Neural cell (in vitro differentiated cells): Measurements from ENCODE around the gene GNE. TPM values are rescaled to one million over a fixed set of nuclear protein-coding genes. Genes with fewer than 3 reads are reported as not detected.

Experiments used
- H2AFZ ChIP-seq: fragments of 200-600, 300-800 bp; sonication (generic), shearing (Covaris generic); 2 replicates; pipeline ENCODE4 v1.6.0; 2014; ENCODE audit warnings: low read depth, mild to moderate bottlenecking, antibody characterized with exemption, low read length, moderate library complexity
- H3F3A ChIP-seq: fragments of 200-600 bp; shearing (Covaris generic); 2 replicates; pipeline ENCODE4 v1.6.1; 2016; ENCODE audit warnings: mild to moderate bottlenecking, moderate library complexity, mixed read lengths, antibody characterized with exemption, low read length; ENCODE audit not compliant: insufficient read depth, poor library complexity, severe bottlenecking
- H3K27ac ChIP-seq: fragments of 200-600, 300-800 bp; sonication (generic), shearing (Covaris generic); 2 replicates; pipeline ENCODE4 v1.5.1; 2014; ENCODE audit warnings: mild to moderate bottlenecking, low read length, moderate library complexity
- H3K27me3 ChIP-seq: fragments of 300-800, 200-600 bp; sonication (generic), shearing (Covaris generic); 2 replicates; pipeline ENCODE4 v1.6.0; 2014; ENCODE audit warnings: mild to moderate bottlenecking, low read depth, low read length, moderate library complexity; ENCODE audit not compliant: insufficient read depth
- H3K36me3 ChIP-seq: fragments of 300-800, 200-600 bp; sonication (generic), shearing (Covaris generic); 2 replicates; pipeline ENCODE4 v1.5.1; 2014; ENCODE audit warnings: mild to moderate bottlenecking, antibody characterized with exemption, low read length, moderate library complexity; ENCODE audit not compliant: insufficient read depth
- H3K4me2 ChIP-seq: fragments of 300-800, 200-600 bp; sonication (generic), shearing (Covaris generic); 2 replicates; pipeline ENCODE4 v1.6.0; 2014; ENCODE audit warnings: mild to moderate bottlenecking, low read length
- H3K4me3 ChIP-seq: fragments of 300-800, 200-600 bp; sonication (generic), shearing (Covaris generic); 2 replicates; pipeline ENCODE4 v1.5.1; 2014; ENCODE audit warnings: mild to moderate bottlenecking, low read length, moderate library complexity
- H3K79me2 ChIP-seq: fragments of 200-600 bp; shearing (Covaris generic); replicated peaks from 2 replicates; pipeline ENCODE4 v1.6.0; 2014; ENCODE audit warnings: mild to moderate bottlenecking, low read length, moderate library complexity; ENCODE audit not compliant: insufficient read depth
- H3K9ac ChIP-seq: fragments of 300-800, 200-600 bp; sonication (generic), shearing (Covaris generic); 2 replicates; pipeline ENCODE4 v1.6.1; 2016; ENCODE audit warnings: mild to moderate bottlenecking, low read length, mixed read lengths
- H3K9me2 ChIP-seq: fragments of 200-600 bp; shearing (Covaris generic); 2 replicates; pipeline ENCODE4 v1.6.1; 2016; ENCODE audit warnings: mild to moderate bottlenecking, low read length, mixed read lengths; ENCODE audit not compliant: insufficient read depth
- H3K9me3 ChIP-seq: fragments of 200-600, 300-800 bp; sonication (generic), shearing (Covaris generic); 2 replicates; pipeline ENCODE4 v1.6.1; 2016; ENCODE audit warnings: mild to moderate bottlenecking, mixed run types, low read length, moderate library complexity, mixed read lengths
- H4K20me1 ChIP-seq: fragments of 200-600 bp; shearing (Covaris generic); 2 replicates; pipeline ENCODE4 v1.6.1; 2016; ENCODE audit warnings: mild to moderate bottlenecking, mixed run types; ENCODE audit not compliant: insufficient read depth
- CTCF ChIP-seq: fragments of 450-650 bp; IDR thresholded peaks from 2 replicates; pipeline ENCODE4 v1.5.1; 2014; ENCODE audit warnings: antibody characterized with exemption, mild to moderate bottlenecking, moderate library complexity; ENCODE audit not compliant: poor library complexity, severe bottlenecking
- EP300 ChIP-seq: fragments of 450-650 bp; conservative IDR thresholded peaks from 2 replicates; pipeline ENCODE4 v1.6.1; 2014; ENCODE audit warnings: antibody characterized with exemption, mild to moderate bottlenecking, moderate library complexity; ENCODE audit not compliant: poor library complexity, severe bottlenecking
- EZH2 ChIP-seq: fragments of 200-600, 300-800 bp; shearing (Covaris generic), sonication (generic); IDR thresholded peaks from 2 replicates; pipeline ENCODE4 v1.6.1; 2014; ENCODE audit warnings: antibody characterized with exemption, low read length, borderline replicate concordance, mild to moderate bottlenecking; ENCODE audit not compliant: insufficient read depth, poor library complexity, severe bottlenecking
- MXI1 ChIP-seq: fragments of 450-650 bp; conservative IDR thresholded peaks from 2 replicates; pipeline ENCODE4 v1.6.1; 2014; ENCODE audit warnings: antibody characterized with exemption, mild to moderate bottlenecking; ENCODE audit not compliant: poor library complexity, severe bottlenecking
- POLR2AphosphoS5 ChIP-seq: IDR thresholded peaks from 2 replicates; pipeline ENCODE4 v1.6.1; 2012
- RAD21 ChIP-seq: fragments of 450-650 bp; conservative IDR thresholded peaks from 2 replicates; pipeline ENCODE4 v1.6.1; 2014; ENCODE audit warnings: antibody characterized with exemption, mild to moderate bottlenecking, moderate library complexity
- REST ChIP-seq: IDR thresholded peaks from 2 replicates; pipeline ENCODE4 v1.6.1; 2012; ENCODE audit warnings: borderline replicate concordance
- SMC3 ChIP-seq: fragments of 450-650 bp; conservative IDR thresholded peaks from 2 replicates; pipeline ENCODE4 v1.6.1; 2014; ENCODE audit warnings: antibody characterized with exemption, mild to moderate bottlenecking, moderate library complexity; ENCODE audit not compliant: poor library complexity
- TAF1 ChIP-seq: IDR thresholded peaks from 2 replicates; pipeline ENCODE4 v1.6.1; 2012; ENCODE audit warnings: low read depth
- polyA plus RNA-seq: library from polyadenylated mRNA; depleted of rRNA; stranded (reverse); fragments of >200 nt; gene quantifications from 2 replicates; pipeline ENCODE4 v1.2.3, GENCODE V29; 2014

The GNE gene
- polyA plus RNA-seq, 1 donor from 2014 or later = 22.7 TPM

- no peaks in the 10 kb centered on the region for H4K20me1 ChIP-seq
- H3K9me2 ChIP-seq = no peaks in the 10 kb centered on the region
- TF ChIP-seq POLR2AphosphoS5 (no peak), MXI1 (no peak), EP300 (no peak), SMC3 (no peak), TAF1 (no peak), CTCF (no peak), RAD21 (no peak), EZH2 (no peak), REST (no peak)
- H3F3A ChIP-seq = no peaks in the 10 kb centered on the region
- no peaks in the 10 kb centered on the region for H3K79me2 ChIP-seq
- no peak overlapping the region for H3K4me2 ChIP-seq
- H3K27ac ChIP-seq = no peak overlapping the region
- peaks cover 11% of the 10 kb centered on the region for H3K36me3 ChIP-seq
- H3K27me3 ChIP-seq = no peaks in the 10 kb centered on the region
- H3K4me3 ChIP-seq = no peak overlapping the region
- H3K9ac ChIP-seq = no peak overlapping the region
- no peaks in the 10 kb centered on the region for H3K9me3 ChIP-seq
- H2AFZ ChIP-seq = no peak overlapping the region
Measured at GRCh38 chr9:36218011-36218410, 40.2 kb downstream of the GNE start.

GRCh38 chr9:36217256-36217968 lies 40.8 kb downstream of the GNE start:
- no peak for TF ChIP-seq TAF1
- TF ChIP-seq POLR2AphosphoS5 = no peak
- TF ChIP-seq EZH2 = no peak
- H3K9ac ChIP-seq = no peak overlapping the region
- H3K36me3 ChIP-seq = peaks cover 5% of the 10 kb centered on the region
- H3K4me2 ChIP-seq = no peak overlapping the region
- H3F3A ChIP-seq = no peaks in the 10 kb centered on the region
- H3K9me3 ChIP-seq = no peaks in the 10 kb centered on the region
- H3K9me2 ChIP-seq = no peaks in the 10 kb centered on the region
- H3K27me3 ChIP-seq = no peaks in the 10 kb centered on the region
- no peak overlapping the region for H3K4me3 ChIP-seq
- H4K20me1 ChIP-seq = no peaks in the 10 kb centered on the region
- H3K79me2 ChIP-seq = no peaks in the 10 kb centered on the region
- H2AFZ ChIP-seq = no peak overlapping the region
- no peak overlapping the region for H3K27ac ChIP-seq

- H3K9ac ChIP-seq = no peak overlapping the region
- no peak overlapping the region for H2AFZ ChIP-seq
- H3K9me3 ChIP-seq = no peaks in the 10 kb centered on the region
- no peaks in the 10 kb centered on the region for H4K20me1 ChIP-seq
- TF ChIP-seq POLR2AphosphoS5 = no peak
- TF ChIP-seq SMC3 = no peak
- TF ChIP-seq CTCF = no peak
- no peak for TF ChIP-seq REST
- no peak for TF ChIP-seq EZH2
- TF ChIP-seq EP300 = no peak
- no peak for TF ChIP-seq TAF1
- no peak for TF ChIP-seq MXI1
- TF ChIP-seq RAD21 = no peak
- H3F3A ChIP-seq = no peaks in the 10 kb centered on the region
- no peaks in the 10 kb centered on the region for H3K27me3 ChIP-seq
- no peaks in the 10 kb centered on the region for H3K79me2 ChIP-seq
- H3K36me3 ChIP-seq = peaks cover 9% of the 10 kb centered on the region
- no peaks in the 10 kb centered on the region for H3K9me2 ChIP-seq
- H3K4me3 ChIP-seq = no peak overlapping the region
- H3K27ac ChIP-seq = no peak overlapping the region
- H3K4me2 ChIP-seq = no peak overlapping the region
Measured at GRCh38 chr9:36214571-36214970, 43.7 kb downstream of the GNE start.
